Measurements from ENCODE around the gene XXYLT1. TPM values are rescaled to one million over a fixed set of nuclear protein-coding genes. Genes with fewer than 3 reads are reported as not detected.
A peak's percentile ranks its signal among the peaks of the same experiment; 100 is the strongest.

XXYLT1 gene
- total and polyA plus RNA-seq, 2 of the 8 experiments (the other 6 are each of a cell fraction or from before 2014, with no cell fraction given), result 18.9 to 23.8 TPM

GRCh38 chr3:195106418-195106906 is 164.5 kb downstream of the XXYLT1 start:
- peaks cover 2 to 4% (median 2%) of the 10 kb centered on the region in 4 experiments; a peak in 4 of 7 replicates for H3K4me1 ChIP-seq (replicated peaks in 1 of 4; ENCODE audit: control insufficient read depth in 3 of 4, insufficient read depth in 4 of 4, low read length in 3 of 4)
- FAIRE-seq, result no peak
- no peaks in the 10 kb centered on the region for H3K27me3 ChIP-seq (replicated peaks in 1 of 4; ENCODE audit: control insufficient read depth in 3 of 4, extremely low read depth in 1 of 4, insufficient read depth in 3 of 4, low read length in 3 of 4)
- no peak overlapping the region for H2BK5ac ChIP-seq (ENCODE audit: low read depth, low read length)
- H2AK5ac ChIP-seq (ENCODE audit: low read depth, low read length), result no peak overlapping the region
- peaks cover 3% of the 10 kb centered on the region for H3K79me1 ChIP-seq (ENCODE audit: low read depth, low read length)
- H4K91ac ChIP-seq (replicated peaks; ENCODE audit: insufficient read length, low read length), result no peak overlapping the region
- ChIA-PET CTCF (ENCODE audit: partially characterized antibody) (interaction anchor here (0.7 to 4.1 kb wide), 63 partner anchors 9 to 473 kb away, joined by 3 to 28 read pairs (median 5); partner anchors contain the start of gene FAM43A), POLR2A (ENCODE audit: partially characterized antibody) (interaction anchor here (0.8 to 1.3 kb wide), 2 partner anchors 25 to 431 kb away, joined by 3 read pairs; no protein-coding TSS in a partner anchor)
- no peak overlapping the region for H2AFZ ChIP-seq (ENCODE audit: low read length)
- no peak overlapping the region for H3K56ac ChIP-seq (replicated peaks; ENCODE audit: insufficient read length, low read depth, low read length)
- H3K14ac ChIP-seq (ENCODE audit: insufficient read length), result no peak overlapping the region
- H2BK15ac ChIP-seq (ENCODE audit: low read length), result no peak overlapping the region
- H3K23me2 ChIP-seq (ENCODE audit: low read depth, low read length), result peaks cover 17% of the 10 kb centered on the region; the same call in 1 of the 2 replicates
- H2BK120ac ChIP-seq (replicated peaks; ENCODE audit: low read depth, low read length), result no peak overlapping the region
- no peaks in the 10 kb centered on the region for H3K9me3 ChIP-seq (ENCODE audit: insufficient read depth in 2 of 2, low read depth in 1 of 2, low read length in 1 of 2)
- H3K4me3 ChIP-seq (ENCODE audit: extremely low read depth in 1 of 4, insufficient read depth in 2 of 4, low read depth in 3 of 4, low read length in 4 of 4), result peak overlapping the region in 1 of 4 experiments; percentile 4; a peak in 1 of 8 replicates
- H3K4me2 ChIP-seq (ENCODE audit: insufficient read depth in 1 of 2, low read depth in 2 of 2, low read length in 2 of 2), result peak overlapping the region in 1 of 2 experiments; percentile 61; a peak in 2 of 4 replicates
- H3K36me3 ChIP-seq (ENCODE audit: control insufficient read depth in 2 of 4, insufficient read depth in 4 of 4, low read length in 3 of 4), result peaks cover 0 to 5% (median 0%) of the 10 kb centered on the region in 4 experiments; a peak in 2 of 8 replicates
- peak overlapping the region; percentile 69 for H4K8ac ChIP-seq (ENCODE audit: extremely low read depth, insufficient read depth, low read length)
- H3K23ac ChIP-seq (ENCODE audit: insufficient read length), result no peak overlapping the region
- H4K20me1 ChIP-seq (replicated peaks in 1 of 2; ENCODE audit: control insufficient read depth in 1 of 2, insufficient read depth in 2 of 2, low read length in 2 of 2), result peaks cover 0 to 12% of the 10 kb centered on the region in 2 experiments
- H3K79me2 ChIP-seq (ENCODE audit: control insufficient read depth in 1 of 2, insufficient read depth in 2 of 2, low read length in 2 of 2), result no peaks in the 10 kb centered on the region
- peak in 1 of 2 experiments; percentile 90 for DNase-seq (ENCODE audit: low read depth in 1 of 2, low spot score in 2 of 2)
- H3K27ac ChIP-seq (ENCODE audit: low read depth, low read length), result no peak overlapping the region
- no peak overlapping the region for H3K4ac ChIP-seq (replicated peaks; ENCODE audit: insufficient read length, low read depth, low read length)
- 31% methylated on average over 11 of the region's 29 CpGs; no CpG with 5 or more reads in 1 of the 2 experiments for WGBS, 2 experiments (ENCODE audit: extremely low coverage in 1 of 2, insufficient coverage in 1 of 2, insufficient read length in 1 of 2, insufficient replicate concordance in 2 of 2, low coverage in 1 of 2, low lambda C conversion rate in 2 of 2, missing lambda C conversion rate in 1 of 2)
- no peak overlapping the region for H2BK20ac ChIP-seq (ENCODE audit: low read length)
- no peak overlapping the region for H4K5ac ChIP-seq (ENCODE audit: insufficient read length, low read depth, low read length)
- H2BK12ac ChIP-seq (ENCODE audit: low read depth, low read length), result no peak overlapping the region
- H3K9ac ChIP-seq (replicated peaks in 1 of 4; ENCODE audit: extremely low read depth in 1 of 4, low read depth in 3 of 4, low read length in 3 of 4), result no peak overlapping the region; a peak in 1 of 7 replicates
- H3K18ac ChIP-seq (ENCODE audit: extremely low read depth, low read length), result no peak overlapping the region
- TF ChIP-seq HDAC2 (IDR thresholded peaks at IDR 0.05; ENCODE audit: borderline replicate concordance in 1 of 2, low read depth in 2 of 2, low read length in 2 of 2), result 0 out of 4 replicates have a peak, but pooled peaks of 1 of the 2 experiments have one; percentile 87
- TF ChIP-seq JUN (IDR thresholded peaks at IDR 0.05; ENCODE audit: low read depth, low read length), result no peak
- no peak for TF ChIP-seq SAP30 (IDR thresholded peaks at IDR 0.05; ENCODE audit: insufficient read depth, insufficient replicate concordance, low read length)
- TF ChIP-seq RBBP5 (IDR thresholded peaks at IDR 0.05; ENCODE audit: borderline replicate concordance, low read depth, low read length), result no peak
- no peak for TF ChIP-seq POU5F1 (IDR thresholded peaks at IDR 0.05; ENCODE audit: low read depth, low read length)
- TF ChIP-seq HDAC6 (IDR thresholded peaks at IDR 0.05; ENCODE audit: low read depth, low read length), result no peak
- no peak for TF ChIP-seq SIX5 (IDR thresholded peaks at IDR 0.05; ENCODE audit: low read depth, low read length)
- no peak for TF ChIP-seq SIN3A (conservative IDR thresholded peaks at IDR 0.05 in 1 of 2, IDR thresholded peaks at IDR 0.05 in 1 of 2; ENCODE audit: low read depth in 1 of 2, low read length in 2 of 2)
- peak; percentile 40 for TF ChIP-seq TAF7 (optimal IDR thresholded peaks at IDR 0.05; ENCODE audit: borderline replicate concordance, low read depth, low read length)
- TF ChIP-seq SP4 (IDR thresholded peaks at IDR 0.05; ENCODE audit: low read length), result no peak
- TF ChIP-seq BACH1 (IDR thresholded peaks at IDR 0.05; ENCODE audit: low read length), result peak; percentile 74
- TF ChIP-seq, protein P1, sequence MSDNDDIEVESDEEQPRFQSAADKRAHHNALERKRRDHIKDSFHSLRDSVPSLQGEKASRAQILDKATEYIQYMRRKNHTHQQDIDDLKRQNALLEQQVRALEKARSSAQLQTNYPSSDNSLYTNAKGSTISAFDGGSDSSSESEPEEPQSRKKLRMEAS (IDR thresholded peaks at IDR 0.05), result peak; percentile 80
